GM19035 (cell line): Measurements from ENCODE around the gene LYL1.

ENCODE experiments used
- ATAC-seq: cut with Tn5 transposase; IDR thresholded peaks from one replicate; pipeline ENCODE4 v1.9.1; 2021; ENCODE audit not compliant: unreplicated experiment

LYL1 gene

GRCh38 chr19:13109361-13110098, 6.9 kb upstream of the LYL1 start:
- ATAC-seq, result no peak

GRCh38 chr19:13104848-13105711, 2.4 kb upstream of the LYL1 start:
- no peak for ATAC-seq

GRCh38 chr19:13104360-13104847, 1.7 kb upstream of the LYL1 start:
- ATAC-seq, result peak; percentile 35

- no peak for ATAC-seq
These were observed 1.1 kb upstream of the LYL1 start for GRCh38 chr19:13103581-13104359.

GRCh38 chr19:13102416-13102665, 317 bp downstream of the LYL1 start:
- no peak for ATAC-seq

GRCh38 chr19:13101590-13102415, 855 bp downstream of the LYL1 start:
- no peak for ATAC-seq

- no peak for ATAC-seq
These were observed 1.6 kb downstream of the LYL1 start for GRCh38 chr19:13100841-13101589.

- peak; percentile 36 for ATAC-seq
These were observed 2.5 kb downstream of the LYL1 start for GRCh38 chr19:13100031-13100588.

GRCh38 chr19:13099073-13099999, 3.3 kb downstream of the LYL1 start:
- no peak for ATAC-seq

- ATAC-seq, result no peak
These were observed 4.2 kb downstream of the LYL1 start for GRCh38 chr19:13098277-13099072.

- no peak for ATAC-seq
These were observed 5.0 kb downstream of the LYL1 start for GRCh38 chr19:13097463-13098258.

- ATAC-seq, result no peak
These were observed 5.6 kb downstream of the LYL1 start for GRCh38 chr19:13097033-13097462.

GRCh38 chr19:13095934-13096927, 6.4 kb downstream of the LYL1 start:
- no peak for ATAC-seq

GRCh38 chr19:13095393-13095784, 7.3 kb downstream of the LYL1 start:
- ATAC-seq, result no peak

- ATAC-seq, result no peak
These were observed 7.8 kb downstream of the LYL1 start for GRCh38 chr19:13094771-13095392.
